Neural cell (in vitro differentiated cells): Measurements from ENCODE around the gene LAG3. TPM values are rescaled to one million over a fixed set of nuclear protein-coding genes. Genes with fewer than 3 reads are reported as not detected.

Experiments
- H2AFZ ChIP-seq: fragments of 200-600, 300-800 bp; sonication (generic), shearing (Covaris generic); 2 replicates; pipeline ENCODE4 v1.6.0; 2014; ENCODE audit warnings: low read depth, mild to moderate bottlenecking, antibody characterized with exemption, low read length, moderate library complexity
- H3F3A ChIP-seq: fragments of 200-600 bp; shearing (Covaris generic); 2 replicates; pipeline ENCODE4 v1.6.1; 2016; ENCODE audit warnings: mild to moderate bottlenecking, moderate library complexity, mixed read lengths, antibody characterized with exemption, low read length; ENCODE audit not compliant: insufficient read depth, poor library complexity, severe bottlenecking
- H3K27ac ChIP-seq: fragments of 200-600, 300-800 bp; sonication (generic), shearing (Covaris generic); 2 replicates; pipeline ENCODE4 v1.5.1; 2014; ENCODE audit warnings: mild to moderate bottlenecking, low read length, moderate library complexity
- H3K27me3 ChIP-seq: fragments of 300-800, 200-600 bp; sonication (generic), shearing (Covaris generic); 2 replicates; pipeline ENCODE4 v1.6.0; 2014; ENCODE audit warnings: mild to moderate bottlenecking, low read depth, low read length, moderate library complexity; ENCODE audit not compliant: insufficient read depth
- H3K36me3 ChIP-seq: fragments of 300-800, 200-600 bp; sonication (generic), shearing (Covaris generic); 2 replicates; pipeline ENCODE4 v1.5.1; 2014; ENCODE audit warnings: mild to moderate bottlenecking, antibody characterized with exemption, low read length, moderate library complexity; ENCODE audit not compliant: insufficient read depth
- H3K4me2 ChIP-seq: fragments of 300-800, 200-600 bp; sonication (generic), shearing (Covaris generic); 2 replicates; pipeline ENCODE4 v1.6.0; 2014; ENCODE audit warnings: mild to moderate bottlenecking, low read length
- H3K4me3 ChIP-seq: fragments of 300-800, 200-600 bp; sonication (generic), shearing (Covaris generic); 2 replicates; pipeline ENCODE4 v1.5.1; 2014; ENCODE audit warnings: mild to moderate bottlenecking, low read length, moderate library complexity
- H3K79me2 ChIP-seq: fragments of 200-600 bp; shearing (Covaris generic); replicated peaks from 2 replicates; pipeline ENCODE4 v1.6.0; 2014; ENCODE audit warnings: mild to moderate bottlenecking, low read length, moderate library complexity; ENCODE audit not compliant: insufficient read depth
- H3K9ac ChIP-seq: fragments of 300-800, 200-600 bp; sonication (generic), shearing (Covaris generic); 2 replicates; pipeline ENCODE4 v1.6.1; 2016; ENCODE audit warnings: mild to moderate bottlenecking, low read length, mixed read lengths
- H3K9me2 ChIP-seq: fragments of 200-600 bp; shearing (Covaris generic); 2 replicates; pipeline ENCODE4 v1.6.1; 2016; ENCODE audit warnings: mild to moderate bottlenecking, low read length, mixed read lengths; ENCODE audit not compliant: insufficient read depth
- H3K9me3 ChIP-seq: fragments of 200-600, 300-800 bp; sonication (generic), shearing (Covaris generic); 2 replicates; pipeline ENCODE4 v1.6.1; 2016; ENCODE audit warnings: mild to moderate bottlenecking, mixed run types, low read length, moderate library complexity, mixed read lengths
- H4K20me1 ChIP-seq: fragments of 200-600 bp; shearing (Covaris generic); 2 replicates; pipeline ENCODE4 v1.6.1; 2016; ENCODE audit warnings: mild to moderate bottlenecking, mixed run types; ENCODE audit not compliant: insufficient read depth
- EP300 ChIP-seq: fragments of 450-650 bp; conservative IDR thresholded peaks from 2 replicates; pipeline ENCODE4 v1.6.1; 2014; ENCODE audit warnings: antibody characterized with exemption, mild to moderate bottlenecking, moderate library complexity; ENCODE audit not compliant: poor library complexity, severe bottlenecking
- EZH2 ChIP-seq: fragments of 200-600, 300-800 bp; shearing (Covaris generic), sonication (generic); IDR thresholded peaks from 2 replicates; pipeline ENCODE4 v1.6.1; 2014; ENCODE audit warnings: antibody characterized with exemption, low read length, borderline replicate concordance, mild to moderate bottlenecking; ENCODE audit not compliant: insufficient read depth, poor library complexity, severe bottlenecking
- MXI1 ChIP-seq: fragments of 450-650 bp; conservative IDR thresholded peaks from 2 replicates; pipeline ENCODE4 v1.6.1; 2014; ENCODE audit warnings: antibody characterized with exemption, mild to moderate bottlenecking; ENCODE audit not compliant: poor library complexity, severe bottlenecking
- POLR2AphosphoS5 ChIP-seq: IDR thresholded peaks from 2 replicates; pipeline ENCODE4 v1.6.1; 2012
- RAD21 ChIP-seq: fragments of 450-650 bp; conservative IDR thresholded peaks from 2 replicates; pipeline ENCODE4 v1.6.1; 2014; ENCODE audit warnings: antibody characterized with exemption, mild to moderate bottlenecking, moderate library complexity
- SMC3 ChIP-seq: fragments of 450-650 bp; conservative IDR thresholded peaks from 2 replicates; pipeline ENCODE4 v1.6.1; 2014; ENCODE audit warnings: antibody characterized with exemption, mild to moderate bottlenecking, moderate library complexity; ENCODE audit not compliant: poor library complexity
- TAF1 ChIP-seq: IDR thresholded peaks from 2 replicates; pipeline ENCODE4 v1.6.1; 2012; ENCODE audit warnings: low read depth
- polyA plus RNA-seq: library from polyadenylated mRNA; depleted of rRNA; stranded (reverse); fragments of >200 nt; gene quantifications from 2 replicates; pipeline ENCODE4 v1.2.3, GENCODE V29; 2014
- TF ChIP-seq, protein P1 (sequence below): fragments of 450-650 bp; IDR thresholded peaks from 2 replicates; pipeline ENCODE4 v1.5.1; 2014; ENCODE audit warnings: antibody characterized with exemption, mild to moderate bottlenecking, moderate library complexity; ENCODE audit not compliant: poor library complexity, severe bottlenecking
- TF ChIP-seq, protein P2 (sequence below): IDR thresholded peaks from 2 replicates; pipeline ENCODE4 v1.6.1; 2012; ENCODE audit warnings: borderline replicate concordance

LAG3 gene
- polyA plus RNA-seq, 1 donor from 2014 or later = 1.4 TPM

DNA sequence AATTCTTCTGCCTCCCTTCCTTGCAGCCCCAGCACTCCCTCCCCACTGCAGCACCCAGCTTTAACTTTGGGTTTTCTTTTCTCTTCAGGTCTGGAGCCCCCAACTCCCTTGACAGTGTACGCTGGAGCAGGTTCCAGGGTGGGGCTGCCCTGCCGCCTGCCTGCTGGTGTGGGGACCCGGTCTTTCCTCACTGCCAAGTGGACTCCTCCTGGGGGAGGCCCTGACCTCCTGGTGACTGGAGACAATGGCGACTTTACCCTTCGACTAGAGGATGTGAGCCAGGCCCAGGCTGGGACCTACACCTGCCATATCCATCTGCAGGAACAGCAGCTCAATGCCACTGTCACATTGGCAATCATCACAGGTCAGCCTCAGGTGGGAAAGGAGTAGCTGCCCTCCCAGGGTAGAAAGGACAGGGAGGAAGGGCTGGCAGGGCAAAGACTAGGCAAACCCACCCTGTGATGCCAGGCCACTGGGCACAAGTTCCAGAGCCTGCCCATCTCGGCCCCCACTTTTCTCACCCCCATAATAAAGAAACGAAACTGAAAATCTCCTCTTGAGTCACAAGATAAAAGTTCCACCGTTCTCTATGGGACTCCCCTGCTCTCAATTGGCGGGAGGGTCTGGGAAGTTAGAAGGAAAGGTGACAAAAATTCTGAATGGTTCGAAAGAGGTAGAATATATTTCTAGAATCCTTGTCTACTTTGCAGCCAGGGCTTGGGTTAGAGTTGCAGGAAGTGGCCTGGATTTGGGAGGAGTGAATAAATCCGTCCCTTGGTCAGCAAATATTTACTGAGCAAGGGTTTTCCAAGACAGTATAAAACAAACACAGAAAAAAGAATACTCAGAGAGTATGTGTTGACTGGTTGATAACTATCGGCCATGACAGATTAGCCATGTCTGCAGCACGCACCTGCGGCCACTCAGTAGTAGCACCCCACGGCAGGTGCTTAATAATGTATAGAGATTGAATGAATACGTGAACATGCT lies 3.2 kb downstream of the LAG3 start:
- H3K79me2 ChIP-seq = peaks cover 13% of the 10 kb centered on the region
- peaks cover 6% of the 10 kb centered on the region for H4K20me1 ChIP-seq
- no peak overlapping the region for H3K4me3 ChIP-seq
- H3K4me2 ChIP-seq = no peak overlapping the region
- H2AFZ ChIP-seq = no peak overlapping the region
- H3K36me3 ChIP-seq = peaks cover 7% of the 10 kb centered on the region
- H3K9me2 ChIP-seq = no peaks in the 10 kb centered on the region
- H3F3A ChIP-seq = no peaks in the 10 kb centered on the region
- TF ChIP-seq EP300 = no peak
- H3K9ac ChIP-seq = no peak overlapping the region
- H3K27me3 ChIP-seq = no peaks in the 10 kb centered on the region
- no peak overlapping the region for H3K27ac ChIP-seq
- H3K9me3 ChIP-seq = no peaks in the 10 kb centered on the region

DNA sequence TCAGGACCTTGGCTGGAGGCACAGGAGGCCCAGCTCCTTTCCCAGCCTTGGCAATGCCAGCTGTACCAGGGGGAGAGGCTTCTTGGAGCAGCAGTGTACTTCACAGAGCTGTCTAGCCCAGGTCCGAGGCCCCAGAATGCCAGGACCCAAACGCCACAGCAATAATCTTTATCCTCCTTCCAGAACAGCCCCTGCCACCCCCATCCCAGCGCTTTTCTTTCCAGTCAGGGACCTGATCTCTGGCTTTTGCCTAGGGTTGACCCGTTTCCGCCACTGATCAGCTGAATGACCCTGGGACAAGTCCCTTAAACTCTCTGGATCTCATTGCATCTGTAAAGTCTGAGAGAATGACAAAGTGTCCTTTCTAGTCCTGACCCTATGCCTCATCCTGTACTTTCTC lies 5.1 kb downstream of the LAG3 start:
- H3K36me3 ChIP-seq = peaks cover 3% of the 10 kb centered on the region
- no peak overlapping the region for H2AFZ ChIP-seq
- no peak overlapping the region for H3K27ac ChIP-seq
- H3K4me2 ChIP-seq = no peak overlapping the region
- no peaks in the 10 kb centered on the region for H3K79me2 ChIP-seq
- H3K27me3 ChIP-seq = no peaks in the 10 kb centered on the region
- no peaks in the 10 kb centered on the region for H4K20me1 ChIP-seq
- no peak overlapping the region for H3K4me3 ChIP-seq
- H3K9me2 ChIP-seq = no peaks in the 10 kb centered on the region
- no peaks in the 10 kb centered on the region for H3F3A ChIP-seq
- no peak overlapping the region for H3K9ac ChIP-seq
- TF ChIP-seq POLR2AphosphoS5 (no peak), EZH2 (no peak), MXI1 (no peak), RAD21 (no peak), EP300 (no peak), TAF1 (no peak), SMC3 (no peak)
- TF ChIP-seq, protein P1, sequence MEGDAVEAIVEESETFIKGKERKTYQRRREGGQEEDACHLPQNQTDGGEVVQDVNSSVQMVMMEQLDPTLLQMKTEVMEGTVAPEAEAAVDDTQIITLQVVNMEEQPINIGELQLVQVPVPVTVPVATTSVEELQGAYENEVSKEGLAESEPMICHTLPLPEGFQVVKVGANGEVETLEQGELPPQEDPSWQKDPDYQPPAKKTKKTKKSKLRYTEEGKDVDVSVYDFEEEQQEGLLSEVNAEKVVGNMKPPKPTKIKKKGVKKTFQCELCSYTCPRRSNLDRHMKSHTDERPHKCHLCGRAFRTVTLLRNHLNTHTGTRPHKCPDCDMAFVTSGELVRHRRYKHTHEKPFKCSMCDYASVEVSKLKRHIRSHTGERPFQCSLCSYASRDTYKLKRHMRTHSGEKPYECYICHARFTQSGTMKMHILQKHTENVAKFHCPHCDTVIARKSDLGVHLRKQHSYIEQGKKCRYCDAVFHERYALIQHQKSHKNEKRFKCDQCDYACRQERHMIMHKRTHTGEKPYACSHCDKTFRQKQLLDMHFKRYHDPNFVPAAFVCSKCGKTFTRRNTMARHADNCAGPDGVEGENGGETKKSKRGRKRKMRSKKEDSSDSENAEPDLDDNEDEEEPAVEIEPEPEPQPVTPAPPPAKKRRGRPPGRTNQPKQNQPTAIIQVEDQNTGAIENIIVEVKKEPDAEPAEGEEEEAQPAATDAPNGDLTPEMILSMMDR = no peak
- TF ChIP-seq, protein P2, sequence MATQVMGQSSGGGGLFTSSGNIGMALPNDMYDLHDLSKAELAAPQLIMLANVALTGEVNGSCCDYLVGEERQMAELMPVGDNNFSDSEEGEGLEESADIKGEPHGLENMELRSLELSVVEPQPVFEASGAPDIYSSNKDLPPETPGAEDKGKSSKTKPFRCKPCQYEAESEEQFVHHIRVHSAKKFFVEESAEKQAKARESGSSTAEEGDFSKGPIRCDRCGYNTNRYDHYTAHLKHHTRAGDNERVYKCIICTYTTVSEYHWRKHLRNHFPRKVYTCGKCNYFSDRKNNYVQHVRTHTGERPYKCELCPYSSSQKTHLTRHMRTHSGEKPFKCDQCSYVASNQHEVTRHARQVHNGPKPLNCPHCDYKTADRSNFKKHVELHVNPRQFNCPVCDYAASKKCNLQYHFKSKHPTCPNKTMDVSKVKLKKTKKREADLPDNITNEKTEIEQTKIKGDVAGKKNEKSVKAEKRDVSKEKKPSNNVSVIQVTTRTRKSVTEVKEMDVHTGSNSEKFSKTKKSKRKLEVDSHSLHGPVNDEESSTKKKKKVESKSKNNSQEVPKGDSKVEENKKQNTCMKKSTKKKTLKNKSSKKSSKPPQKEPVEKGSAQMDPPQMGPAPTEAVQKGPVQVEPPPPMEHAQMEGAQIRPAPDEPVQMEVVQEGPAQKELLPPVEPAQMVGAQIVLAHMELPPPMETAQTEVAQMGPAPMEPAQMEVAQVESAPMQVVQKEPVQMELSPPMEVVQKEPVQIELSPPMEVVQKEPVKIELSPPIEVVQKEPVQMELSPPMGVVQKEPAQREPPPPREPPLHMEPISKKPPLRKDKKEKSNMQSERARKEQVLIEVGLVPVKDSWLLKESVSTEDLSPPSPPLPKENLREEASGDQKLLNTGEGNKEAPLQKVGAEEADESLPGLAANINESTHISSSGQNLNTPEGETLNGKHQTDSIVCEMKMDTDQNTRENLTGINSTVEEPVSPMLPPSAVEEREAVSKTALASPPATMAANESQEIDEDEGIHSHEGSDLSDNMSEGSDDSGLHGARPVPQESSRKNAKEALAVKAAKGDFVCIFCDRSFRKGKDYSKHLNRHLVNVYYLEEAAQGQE = no peak
- no peaks in the 10 kb centered on the region for H3K9me3 ChIP-seq
